ENCODE results near the gene ALS2CL. TPM values are rescaled to one million over a fixed set of nuclear protein-coding genes. Genes with fewer than 3 reads are reported as not detected.

ALS2CL gene
- total RNA-seq, 1 donor from 2014 or later: 13.5 TPM

Other genes with a start within 250 kb of the ALS2CL start
- gene LTF, start 228.8 kb downstream of the ALS2CL start, total RNA-seq: not detected in 2 replicates
- not detected in 2 replicates for gene RTP3, start 195.7 kb downstream of the ALS2CL start, total RNA-seq
- gene LRRC2, start 127.4 kb downstream of the ALS2CL start, total RNA-seq: 0.32 and 0.36 TPM in 2 replicates
- not detected in 2 replicates for gene FAM240A, start 81.2 kb downstream of the ALS2CL start, total RNA-seq
- gene TMIE, start 7.7 kb upstream of the ALS2CL start, total RNA-seq: 0.34 and 0.53 TPM in 2 replicates
- gene PRSS50, start 24.2 kb upstream of the ALS2CL start, total RNA-seq: not detected in 2 replicates
- 0.43 and 0.89 TPM in 2 replicates for gene MYL3, start 169.8 kb upstream of the ALS2CL start, total RNA-seq
- 4.4 and 5.2 TPM in 2 replicates for gene PTH1R, start 184.0 kb upstream of the ALS2CL start, total RNA-seq

Measured in astrocyte (in vitro differentiated cells and primary cell).